Measurements from ENCODE around the gene WNT9A.

The WNT9A gene

DNA sequence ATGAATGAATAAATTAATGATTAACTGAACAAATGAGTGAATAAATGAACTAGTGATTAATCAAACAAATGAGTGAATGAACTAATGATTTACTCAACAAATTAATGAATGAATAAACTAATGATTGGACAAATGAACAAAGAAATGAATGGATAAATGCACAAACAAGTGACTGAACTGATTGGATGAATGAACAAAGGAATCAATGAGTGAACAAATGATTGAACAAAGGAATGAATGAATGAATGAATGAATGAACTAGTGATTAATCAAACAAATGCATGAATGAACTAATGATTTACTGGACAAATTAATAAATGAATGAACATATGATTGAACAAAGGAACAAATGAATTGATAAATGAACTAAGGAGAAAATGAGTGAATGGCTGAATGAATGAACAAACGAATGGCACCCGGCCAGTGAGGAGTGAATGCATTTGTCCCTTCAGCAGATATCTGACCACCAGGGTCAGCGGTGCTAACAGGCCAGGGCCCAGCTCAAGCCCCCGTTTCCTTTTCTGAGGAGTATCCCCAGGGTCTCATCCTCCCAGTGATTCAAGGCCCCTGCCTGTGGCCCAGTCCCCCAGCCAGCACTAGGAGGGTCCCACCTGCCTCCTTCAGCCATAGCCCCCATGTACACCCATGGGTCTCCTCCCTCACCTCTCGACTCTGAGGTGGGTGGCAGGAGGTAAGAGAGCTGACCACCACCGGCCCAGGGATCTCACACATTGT lies 49.9 kb downstream of the WNT9A start:
- DNase-seq (ENCODE audit: low spot score): no peak

DNA sequence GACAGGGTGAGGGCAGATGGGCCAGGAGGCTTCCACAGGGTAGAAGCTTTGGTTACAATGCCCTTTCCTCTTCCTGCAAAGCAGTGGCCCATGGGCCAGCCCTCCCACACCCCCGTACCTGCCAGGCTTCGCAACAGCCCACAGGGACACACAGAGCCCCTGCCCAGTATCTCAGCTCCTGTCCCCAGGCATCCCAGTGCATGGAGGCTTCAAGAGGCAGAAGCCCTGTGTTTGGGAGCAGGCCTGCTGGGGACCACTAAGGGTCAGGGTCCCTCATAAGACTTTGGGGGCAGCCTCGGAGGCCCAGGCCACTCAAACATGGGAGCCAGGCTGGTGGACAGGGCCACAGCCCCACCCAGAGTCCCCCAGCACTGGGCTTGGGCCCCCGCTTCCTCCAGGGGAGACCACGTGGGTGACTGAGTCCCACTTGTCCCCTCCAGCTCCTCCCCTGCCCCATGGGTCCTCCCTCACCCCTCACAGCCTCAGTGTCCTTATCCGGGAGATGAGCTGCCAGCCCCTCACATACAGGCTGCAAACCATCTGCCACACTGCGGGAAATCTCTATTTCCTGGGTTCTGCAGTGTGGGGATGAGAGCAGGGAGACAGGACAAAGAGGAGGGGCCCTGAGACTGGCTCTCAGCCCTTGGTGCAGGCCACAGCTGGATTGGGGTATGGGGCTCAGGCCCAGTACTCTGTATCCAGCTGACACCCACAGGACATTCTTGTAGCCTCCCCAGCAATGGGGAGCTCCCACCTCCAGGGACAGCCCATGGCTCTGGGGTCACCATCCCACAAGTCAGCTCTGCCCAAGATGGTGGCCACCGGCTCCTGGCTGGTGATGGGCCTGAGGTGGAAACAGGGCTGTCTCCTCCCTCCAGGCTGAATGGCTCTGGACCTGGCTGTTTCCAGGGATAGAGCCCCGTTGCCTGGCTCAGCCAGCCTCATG lies 50.7 kb downstream of the WNT9A start:
- DNase-seq (ENCODE audit: low spot score): no peak

DNA sequence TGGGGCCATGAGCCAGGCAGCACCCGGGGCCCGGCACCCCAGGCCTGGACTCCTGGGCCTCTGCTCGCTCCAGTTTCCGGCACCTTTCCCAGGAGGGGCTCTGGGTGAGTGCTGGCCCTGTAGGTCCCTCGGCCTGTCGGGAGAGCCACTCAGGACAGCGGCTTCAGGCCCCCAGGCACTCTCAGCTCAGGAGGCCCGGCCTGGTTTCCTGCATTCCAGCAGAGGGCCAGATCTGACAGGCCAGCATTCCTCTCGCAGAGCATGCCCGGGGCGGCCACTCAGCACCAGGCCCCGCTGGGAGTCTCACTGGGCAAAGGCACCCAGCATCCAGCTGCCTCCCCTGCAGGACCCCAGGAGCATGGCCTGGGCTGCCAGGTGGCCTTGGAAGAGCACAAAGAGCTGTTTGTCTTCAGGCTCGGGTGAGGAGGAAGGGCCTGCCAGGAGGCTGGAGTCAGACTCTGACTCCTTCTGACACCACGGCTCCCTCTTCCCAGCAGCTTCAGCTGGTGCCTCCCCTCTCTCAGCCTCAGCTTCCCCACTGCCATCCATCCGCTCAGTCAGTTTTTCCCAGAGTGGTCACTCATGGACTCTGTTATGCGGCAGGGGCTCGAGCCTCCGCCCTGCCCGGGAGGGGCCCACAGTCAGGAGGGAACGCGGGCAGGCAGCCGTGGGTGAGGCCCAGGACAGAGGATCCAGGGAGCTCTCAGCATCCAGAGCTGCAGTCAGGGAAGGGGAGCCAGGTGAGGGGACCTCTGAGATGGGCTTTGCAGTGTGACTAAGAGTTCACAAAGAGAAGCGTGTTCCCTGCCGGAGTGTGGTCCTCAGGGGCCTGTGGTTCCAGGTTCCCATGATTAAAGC lies 51.7 kb downstream of the WNT9A start:
- no peak for DNase-seq (ENCODE audit: low spot score)

DNA sequence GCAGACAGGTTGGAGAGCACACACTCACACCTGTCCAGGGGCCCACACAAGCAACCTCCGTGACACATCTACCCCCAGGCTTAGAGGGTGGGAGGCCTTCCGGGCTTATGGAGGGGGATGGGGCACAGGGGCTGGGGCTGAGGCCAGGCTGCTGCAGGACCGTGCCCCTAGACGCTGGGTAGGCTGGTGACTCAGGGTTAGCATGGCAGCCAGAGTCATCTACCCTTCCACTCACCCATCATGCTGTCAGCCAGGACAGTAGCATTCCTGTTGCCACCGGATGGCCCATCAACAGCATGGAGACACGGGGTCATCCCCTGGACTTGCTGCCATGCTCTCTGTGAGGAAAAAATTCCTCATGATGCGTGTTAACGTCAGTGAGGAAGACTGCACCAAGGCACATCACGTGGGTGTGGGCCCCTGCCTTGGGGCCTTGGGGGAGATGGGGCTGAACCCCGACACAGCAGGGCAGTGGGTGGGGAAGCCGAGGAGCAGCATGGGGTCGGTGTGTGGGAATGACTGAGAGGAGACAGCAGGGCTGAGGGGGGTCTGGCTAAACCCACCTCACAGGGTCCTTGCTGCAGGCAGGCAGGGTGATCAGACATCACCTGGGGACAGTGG lies 52.8 kb downstream of the WNT9A start:
- DNase-seq (ENCODE audit: low spot score): no peak

DNA sequence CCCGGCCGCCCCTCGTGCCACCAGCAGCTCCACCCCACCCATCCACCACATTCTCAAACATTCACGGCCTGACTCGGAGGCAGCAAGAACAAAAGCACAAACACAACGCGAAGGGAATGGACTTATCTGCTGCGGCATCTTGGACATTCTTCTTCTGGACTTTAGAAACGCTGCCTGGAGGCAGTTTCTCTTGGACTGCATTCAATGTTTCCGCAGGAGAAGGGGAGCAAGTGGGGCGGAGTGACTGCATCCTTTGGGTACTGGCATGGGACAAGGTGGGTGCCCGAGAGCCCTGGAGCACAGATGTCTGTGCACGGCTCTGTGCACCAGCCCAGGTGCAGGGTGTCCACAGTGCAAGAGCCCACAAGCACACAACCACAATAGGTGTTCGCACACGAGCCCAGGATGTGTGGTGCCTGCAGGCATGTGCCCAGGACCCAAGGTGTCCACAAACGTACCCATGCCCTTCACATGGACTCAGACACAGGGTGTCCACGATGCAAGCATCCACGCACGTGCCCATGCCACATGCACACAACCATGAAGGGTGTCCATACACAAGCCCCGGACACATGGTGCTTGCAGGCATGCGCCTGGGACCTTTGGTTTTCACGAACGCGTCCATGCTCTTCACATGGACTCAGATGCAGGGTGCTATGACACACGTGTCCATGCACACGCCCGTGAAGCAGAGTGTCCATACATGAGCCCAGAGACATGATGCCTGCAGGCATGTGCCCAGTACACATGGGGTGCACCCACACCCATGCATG lies 53.6 kb downstream of the WNT9A start:
- DNase-seq (ENCODE audit: low spot score): no peak

DNA sequence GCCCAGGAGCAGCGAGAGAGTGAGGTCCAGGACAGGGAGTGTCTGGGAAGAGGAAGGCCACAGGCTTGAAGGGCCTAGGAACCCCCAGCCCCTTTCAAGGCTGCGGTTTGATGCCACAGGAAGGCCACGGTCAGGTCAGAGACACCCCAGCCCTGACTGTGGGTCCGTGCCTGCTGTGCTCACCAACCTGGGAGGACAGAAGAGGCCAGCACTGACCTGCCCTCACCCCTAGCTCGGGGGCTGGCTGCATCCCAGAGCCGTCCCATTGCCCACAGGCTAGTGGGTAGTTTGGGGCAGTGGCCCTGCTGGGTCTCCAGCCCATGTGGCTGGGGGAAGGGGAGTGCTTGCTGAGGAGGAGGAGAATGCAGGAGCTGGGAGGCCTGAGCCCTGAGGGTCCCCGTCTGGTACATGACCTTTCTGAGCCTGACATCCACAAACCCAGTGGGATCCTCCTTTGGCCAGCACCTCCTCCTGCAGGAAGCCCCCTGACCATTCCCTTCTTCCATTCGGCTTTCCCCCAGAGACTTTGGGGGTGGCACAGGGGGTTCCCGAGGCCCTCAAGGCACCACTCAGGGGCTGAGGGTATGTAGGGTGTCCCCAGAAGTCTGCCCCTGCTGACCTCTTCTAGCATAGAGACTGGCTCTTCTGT lies 54.3 kb downstream of the WNT9A start:
- no peak for DNase-seq (ENCODE audit: low spot score)

DNA sequence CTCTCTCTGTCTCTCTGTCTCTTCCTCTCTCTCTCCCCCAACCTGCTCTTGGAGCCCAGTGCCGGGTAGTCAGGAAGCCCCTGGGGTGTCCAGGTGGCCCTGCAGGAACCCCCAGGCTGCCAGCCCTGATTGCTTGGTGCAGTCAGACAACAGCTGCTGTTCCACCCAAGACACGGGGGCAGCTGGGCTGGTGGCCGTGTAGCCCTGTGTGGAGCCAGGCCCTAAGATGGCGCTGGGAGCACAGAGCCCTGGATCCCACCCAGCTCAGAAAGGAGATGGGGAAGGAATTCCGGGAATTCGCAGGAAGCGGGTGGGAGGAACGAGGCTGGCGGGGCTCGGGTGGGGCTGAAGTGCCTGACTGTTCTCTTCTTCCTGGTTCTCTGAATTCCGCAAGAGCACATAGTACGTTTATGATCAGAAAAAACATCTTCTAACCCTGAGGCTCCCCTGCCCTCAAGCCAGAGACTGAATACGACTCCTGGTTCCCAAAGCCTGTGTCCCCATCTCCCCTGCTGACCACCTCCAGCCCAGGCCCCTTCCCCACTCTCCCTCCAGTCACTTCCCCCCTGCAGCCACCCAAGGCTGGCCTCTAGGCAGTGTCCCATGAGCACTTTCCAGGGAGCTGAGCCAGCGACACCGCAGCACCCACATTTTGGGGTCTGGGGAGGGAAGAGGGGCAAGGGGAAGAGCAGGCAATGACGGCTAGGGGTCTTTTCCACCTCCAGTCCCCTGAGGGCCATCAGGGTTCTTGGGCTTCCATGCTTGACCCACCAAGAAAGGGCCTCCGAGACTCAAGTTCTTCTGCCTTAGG lies 55.0 kb downstream of the WNT9A start:
- DNase-seq (ENCODE audit: low spot score): no peak

DNA sequence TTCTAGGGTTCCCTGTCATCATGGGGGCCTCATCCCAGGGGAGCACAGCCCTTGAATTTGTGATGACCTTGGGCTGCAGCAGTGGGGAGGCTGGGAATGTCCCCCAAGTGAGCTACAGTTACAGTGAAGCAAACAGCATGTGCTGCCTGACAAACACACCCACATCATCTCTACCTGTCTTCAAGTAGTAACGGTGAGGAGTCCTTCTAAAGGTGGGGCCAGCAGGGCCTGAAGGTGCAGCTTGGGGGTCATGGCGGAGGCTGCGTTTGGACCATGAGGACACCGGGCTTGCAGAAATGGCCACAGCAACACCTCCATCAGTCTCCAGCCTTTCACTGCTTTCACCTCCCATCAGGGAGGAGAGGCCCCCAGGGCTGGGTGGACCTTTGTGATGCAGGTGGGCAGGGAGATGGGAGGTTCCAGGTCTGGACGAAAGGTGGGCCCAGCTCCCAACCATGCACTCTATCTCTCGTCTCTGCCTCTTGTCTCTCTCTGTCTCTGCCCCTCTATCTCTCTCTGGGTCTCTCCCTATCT lies 55.7 kb downstream of the WNT9A start:
- no peak for DNase-seq (ENCODE audit: low spot score)

DNA sequence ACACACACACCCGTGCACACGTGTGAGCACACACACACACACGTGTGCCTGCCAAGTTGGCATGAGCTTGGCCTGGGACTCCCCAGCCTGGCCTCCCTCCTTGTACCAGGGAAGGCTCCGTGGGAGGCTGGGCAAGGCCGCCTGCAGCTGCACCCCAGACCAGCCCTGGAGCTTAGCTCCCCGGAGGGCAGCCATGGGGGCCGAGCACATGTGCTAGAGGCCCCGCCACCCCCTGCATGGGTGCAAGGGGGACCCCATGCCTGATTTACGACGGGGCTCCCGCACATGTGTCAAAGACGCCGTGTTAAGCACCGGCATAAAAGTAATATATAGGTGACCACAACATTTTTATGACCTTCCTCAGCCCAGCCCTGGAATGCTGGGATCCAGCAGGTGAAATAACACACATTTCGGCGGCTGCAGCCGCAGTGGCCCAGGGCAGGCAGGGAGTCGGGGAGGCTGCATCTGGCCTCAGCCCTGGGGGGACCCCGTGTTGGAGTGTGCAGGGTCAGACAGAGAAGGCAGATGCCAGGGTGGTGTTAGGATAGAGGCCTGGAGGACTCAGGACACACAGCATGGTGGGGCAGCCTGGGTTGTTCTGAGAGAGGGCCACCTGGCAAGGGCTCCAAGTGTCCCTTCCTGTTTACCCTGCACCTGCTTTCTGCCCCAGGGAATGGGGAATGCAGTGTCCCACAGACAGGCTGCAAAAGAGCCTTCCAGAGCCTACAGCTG lies 56.3 kb downstream of the WNT9A start:
- no peak for DNase-seq (ENCODE audit: low spot score)

DNA sequence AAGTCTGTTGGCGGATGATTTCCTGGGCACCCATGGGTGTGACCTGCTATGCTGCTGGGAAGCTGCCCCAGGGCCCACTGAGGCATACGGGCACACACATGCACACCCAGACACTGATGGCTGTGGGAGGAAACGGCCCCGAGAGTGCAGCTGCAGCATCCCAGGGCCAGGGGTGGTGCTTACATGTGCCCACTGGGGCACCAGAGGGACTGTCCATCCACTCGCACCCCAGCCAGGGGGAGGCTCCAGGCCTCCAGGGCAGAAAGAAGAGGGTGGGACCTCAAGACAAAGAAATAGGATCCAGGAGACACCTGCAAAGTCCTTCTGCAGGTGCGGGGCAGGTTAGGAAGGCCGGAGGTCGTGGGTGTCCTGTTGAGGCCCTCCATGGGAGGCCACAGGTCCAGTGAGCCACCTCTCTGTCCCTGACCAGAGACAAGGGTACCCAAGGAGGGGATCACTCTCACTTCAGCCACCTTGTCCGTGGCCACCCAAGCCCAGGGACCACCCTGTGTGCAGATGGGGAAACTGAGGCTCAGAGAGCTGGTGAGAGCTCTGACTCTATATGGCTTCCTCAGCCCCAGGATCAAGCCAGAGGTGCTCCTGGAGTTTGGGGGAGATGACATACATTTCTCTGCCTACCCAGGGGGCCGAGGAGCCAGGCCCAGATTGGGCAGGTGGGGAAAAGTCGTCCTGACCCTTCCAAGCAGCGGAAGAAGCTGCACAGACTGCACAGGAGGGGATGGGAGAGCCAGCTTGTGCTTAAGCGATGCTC lies 57.1 kb downstream of the WNT9A start:
- DNase-seq (ENCODE audit: low spot score): no peak

DNA sequence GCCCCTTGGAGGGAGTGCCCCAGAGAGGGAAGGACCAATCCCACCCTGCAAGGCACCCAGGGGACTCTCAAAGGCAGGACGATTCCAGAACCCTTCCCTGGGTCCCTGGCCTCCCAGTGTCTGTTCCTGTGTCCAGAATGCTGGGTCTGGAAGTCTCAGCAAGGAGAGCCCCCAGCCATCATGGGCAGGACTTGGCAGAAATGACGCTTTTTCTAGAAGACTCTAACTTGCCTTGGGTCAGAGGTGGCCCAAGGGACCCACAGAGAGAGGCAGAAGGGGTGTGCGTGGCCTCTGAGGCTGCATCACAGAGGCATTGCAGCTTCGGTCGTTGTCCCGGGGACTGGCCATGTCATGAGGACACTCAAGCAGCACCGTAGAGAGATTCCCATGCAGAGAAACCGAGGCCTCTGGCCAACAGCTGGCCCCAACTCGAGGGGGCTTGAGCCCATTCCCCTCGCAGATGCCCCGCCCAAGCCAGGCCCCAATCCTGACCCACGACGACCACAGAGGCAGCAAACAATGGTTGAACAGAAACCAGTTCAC lies 57.8 kb downstream of the WNT9A start:
- no peak for DNase-seq (ENCODE audit: low spot score)

DNA sequence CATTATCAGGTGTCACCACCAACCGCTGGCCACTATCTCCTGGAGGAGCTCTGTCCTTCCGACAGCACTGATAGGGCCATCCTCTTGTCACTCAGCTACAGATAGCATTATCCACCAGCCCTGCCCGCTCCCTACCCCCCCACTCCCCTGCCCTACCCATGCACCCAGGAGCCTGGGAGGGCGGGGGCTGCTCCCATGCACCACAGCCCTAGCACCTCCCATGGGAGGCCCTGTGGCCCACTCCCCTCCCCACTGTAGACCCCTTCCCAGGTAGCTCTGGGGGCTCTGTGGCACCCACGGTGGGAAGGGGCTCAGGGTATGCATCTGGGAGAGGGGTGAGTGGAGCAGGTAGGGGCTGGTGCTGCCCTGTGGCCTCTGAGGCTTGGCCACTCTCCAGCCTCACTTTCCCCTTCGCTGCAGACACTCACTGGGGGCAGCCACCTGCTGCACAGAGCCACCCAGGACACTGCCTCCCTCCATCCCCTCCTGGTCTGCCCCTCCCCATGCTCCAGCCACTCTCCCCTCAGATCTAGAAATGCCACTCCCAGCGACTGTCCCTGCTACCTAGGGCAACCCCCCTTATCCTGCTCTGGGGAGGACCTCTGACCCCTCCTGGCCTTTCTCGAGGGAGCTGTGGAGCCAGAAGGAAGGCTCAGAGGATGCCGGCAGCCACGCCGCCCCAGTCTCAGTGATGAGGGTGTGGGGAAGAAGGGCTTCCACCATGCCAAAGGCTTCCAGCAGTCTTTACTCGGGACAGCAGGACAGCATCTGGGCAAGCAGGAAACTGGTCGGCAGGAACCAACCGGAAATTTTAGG lies 58.5 kb downstream of the WNT9A start:
- no peak for DNase-seq (ENCODE audit: low spot score)

DNA sequence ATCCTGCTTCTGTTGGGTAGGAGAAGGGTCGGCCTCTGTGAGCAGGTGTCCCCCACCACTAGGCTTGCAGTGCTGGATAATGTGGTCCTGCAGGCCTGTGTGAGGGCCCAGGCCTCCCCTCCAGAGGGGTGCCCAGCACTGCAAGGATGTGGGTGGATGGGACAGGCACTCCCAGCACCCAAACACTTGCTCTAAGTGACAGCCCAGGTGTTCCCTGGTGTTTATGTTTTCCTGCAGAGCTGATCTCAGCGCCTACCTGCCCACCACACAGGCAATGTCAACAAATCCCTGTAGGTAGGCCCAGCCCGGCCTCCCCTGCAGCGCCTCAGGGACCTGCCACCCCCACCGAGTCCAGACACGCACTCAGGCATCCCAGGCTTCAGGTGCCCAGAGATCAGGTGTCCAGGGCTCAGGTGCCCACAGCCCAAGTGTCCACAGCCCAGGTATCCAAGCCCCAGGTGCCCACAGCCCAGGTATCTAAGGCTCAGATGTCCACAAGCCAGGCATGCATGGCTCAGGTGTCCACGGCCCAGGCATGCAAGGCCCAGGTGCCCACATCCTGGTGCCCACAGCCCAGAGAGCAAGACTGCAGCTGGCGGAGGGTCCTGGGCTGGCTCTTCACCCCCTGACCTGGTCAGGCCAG lies 59.2 kb downstream of the WNT9A start:
- no peak for DNase-seq (ENCODE audit: low spot score)

DNA sequence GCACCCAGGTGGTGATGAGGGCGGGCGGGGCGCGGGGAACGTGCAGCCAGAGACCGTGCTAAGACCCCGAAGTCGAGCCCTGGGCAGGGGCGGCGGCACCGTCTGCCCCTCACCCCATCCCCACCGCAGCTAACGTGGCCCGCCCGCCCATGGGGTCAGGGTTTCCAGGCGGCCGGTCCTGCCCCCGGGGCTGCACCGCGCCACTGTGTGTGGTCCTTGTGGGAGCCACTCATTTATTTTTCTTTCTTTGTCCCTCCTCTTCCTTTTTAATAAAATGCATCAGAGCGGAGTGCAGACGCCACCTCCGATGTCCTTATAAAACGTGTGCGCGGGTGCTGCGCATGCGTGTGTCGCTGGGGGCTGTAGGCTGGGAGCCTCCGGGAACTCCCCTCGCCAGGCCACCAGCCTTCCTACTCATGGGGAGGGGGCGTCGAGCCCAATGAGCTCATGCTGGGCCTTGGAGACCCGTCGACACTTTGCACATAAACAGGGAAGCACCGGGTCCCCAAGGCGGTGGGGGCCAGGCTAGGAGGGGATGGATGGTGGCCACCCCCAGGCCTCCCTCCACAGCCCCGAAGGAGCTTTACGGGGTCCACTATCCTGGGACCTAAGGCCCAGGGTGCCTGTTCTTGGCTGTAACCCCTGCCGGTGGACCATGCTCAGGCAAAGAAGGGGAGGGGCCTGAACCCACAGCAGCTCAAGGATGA lies 59.9 kb downstream of the WNT9A start:
- DNase-seq (ENCODE audit: low spot score): no peak

DNA sequence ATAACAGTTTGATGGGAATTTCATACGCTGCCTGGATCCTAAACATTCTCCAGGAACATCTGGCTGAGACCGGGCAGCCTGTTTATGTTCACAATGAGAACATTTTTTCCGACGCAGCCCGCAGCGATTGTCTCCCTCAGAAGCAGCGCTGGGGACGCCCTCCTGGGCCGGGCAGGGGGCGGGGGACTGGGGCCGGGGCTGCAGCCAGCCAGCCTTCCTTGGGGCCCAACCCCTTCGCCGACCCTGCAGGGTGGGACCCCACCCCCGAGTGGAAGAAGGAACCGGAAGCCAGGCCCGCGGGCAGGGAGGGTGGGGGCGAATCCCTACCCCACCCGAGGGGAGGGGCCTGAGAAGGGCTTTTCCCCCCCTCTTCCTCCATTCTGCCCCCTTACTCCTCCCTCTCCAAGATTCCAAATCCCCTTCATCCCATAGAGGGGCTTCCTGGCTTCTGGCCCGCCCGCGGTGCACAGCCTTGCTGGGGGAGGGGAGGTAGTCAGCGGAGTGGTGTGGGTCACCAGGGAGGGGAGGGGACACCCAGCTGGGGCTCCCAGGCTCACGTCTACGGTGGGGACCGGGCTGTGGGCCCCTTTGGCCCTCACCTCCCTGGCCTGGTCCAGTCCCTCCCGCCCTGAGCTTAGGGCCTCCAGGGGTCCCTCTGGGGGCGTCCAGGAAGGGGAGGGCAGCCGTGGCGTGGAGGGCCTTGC lies 60.6 kb downstream of the WNT9A start:
- DNase-seq (ENCODE audit: low spot score): peak; percentile 79
